ENCODE measurements around the gene PTOV1.

The PTOV1 gene

DNA sequence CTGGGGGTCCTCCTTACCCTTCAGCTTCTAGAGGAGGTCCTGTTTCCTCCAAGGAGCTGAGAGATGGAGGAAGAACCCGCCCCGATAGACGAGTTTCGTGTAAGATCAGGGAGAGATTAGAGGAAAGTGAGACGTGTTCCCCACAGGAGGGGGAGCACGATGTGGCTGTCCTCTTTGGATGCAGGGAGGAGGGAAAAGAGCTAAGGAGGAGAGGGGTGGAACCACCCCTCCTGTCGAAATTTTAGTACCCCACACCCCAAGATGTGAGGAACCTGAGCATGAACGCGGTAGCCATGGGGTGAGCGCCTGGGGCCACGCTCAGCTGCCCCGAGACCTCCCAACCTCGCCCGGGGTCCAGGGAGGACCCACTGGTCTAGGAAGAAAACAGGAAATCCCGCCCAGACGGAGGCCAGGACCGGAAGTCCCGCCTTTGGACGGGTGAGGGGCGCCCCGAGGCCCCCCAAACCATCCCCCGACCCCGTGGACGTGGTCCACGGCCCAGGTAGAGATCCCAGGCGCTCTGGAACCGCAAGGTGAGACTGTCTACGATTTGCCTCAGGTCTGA lies 25.0 kb downstream of the PTOV1 start (continued):
- TF ChIP-seq ZNF48 (tag by site-specific recombination; IDR thresholded peaks at IDR 0.05) (no peak), ZNF792 (tag by site-specific recombination; IDR thresholded peaks at IDR 0.05) (no peak), ZNF707 (tag by site-specific recombination; IDR thresholded peaks at IDR 0.05) (no peak), GLIS2 (tag by site-specific recombination; IDR thresholded peaks at IDR 0.05) (peak; percentile 75), ZFP41 (tag by site-specific recombination; IDR thresholded peaks at IDR 0.05; ENCODE audit: borderline replicate concordance) (no peak), ZNF830 (tag by site-specific recombination; IDR thresholded peaks at IDR 0.05; ENCODE audit: low read depth) (no peak), SCRT1 (tag by site-specific recombination; IDR thresholded peaks at IDR 0.05; ENCODE audit: borderline replicate concordance) (no peak), ZNF202 (tag by site-specific recombination; IDR thresholded peaks at IDR 0.05; ENCODE audit: borderline replicate concordance) (no peak), ZBTB7A (tag by site-specific recombination; IDR thresholded peaks at IDR 0.05; ENCODE audit: low read depth) (peak; percentile 97; the same call in 1 of the 2 replicates), ZNF626 (tag by site-specific recombination; IDR thresholded peaks at IDR 0.05) (no peak), KLF10 (tag by site-specific recombination; IDR thresholded peaks at IDR 0.05) (no peak), WT1 (tag by site-specific recombination; IDR thresholded peaks at IDR 0.05) (no peak), ZNF791 (tag by site-specific recombination; IDR thresholded peaks at IDR 0.05) (no peak), ZNF629 (tag by site-specific recombination; IDR thresholded peaks at IDR 0.05) (no peak), ZBTB21 (tag by site-specific recombination; IDR thresholded peaks at IDR 0.05) (no peak), ZNF350 (tag by site-specific recombination; IDR thresholded peaks at IDR 0.05) (no peak), ZNF24 (tag by site-specific recombination; IDR thresholded peaks at IDR 0.05) (no peak)
- TF ChIP-seq, protein P1, sequence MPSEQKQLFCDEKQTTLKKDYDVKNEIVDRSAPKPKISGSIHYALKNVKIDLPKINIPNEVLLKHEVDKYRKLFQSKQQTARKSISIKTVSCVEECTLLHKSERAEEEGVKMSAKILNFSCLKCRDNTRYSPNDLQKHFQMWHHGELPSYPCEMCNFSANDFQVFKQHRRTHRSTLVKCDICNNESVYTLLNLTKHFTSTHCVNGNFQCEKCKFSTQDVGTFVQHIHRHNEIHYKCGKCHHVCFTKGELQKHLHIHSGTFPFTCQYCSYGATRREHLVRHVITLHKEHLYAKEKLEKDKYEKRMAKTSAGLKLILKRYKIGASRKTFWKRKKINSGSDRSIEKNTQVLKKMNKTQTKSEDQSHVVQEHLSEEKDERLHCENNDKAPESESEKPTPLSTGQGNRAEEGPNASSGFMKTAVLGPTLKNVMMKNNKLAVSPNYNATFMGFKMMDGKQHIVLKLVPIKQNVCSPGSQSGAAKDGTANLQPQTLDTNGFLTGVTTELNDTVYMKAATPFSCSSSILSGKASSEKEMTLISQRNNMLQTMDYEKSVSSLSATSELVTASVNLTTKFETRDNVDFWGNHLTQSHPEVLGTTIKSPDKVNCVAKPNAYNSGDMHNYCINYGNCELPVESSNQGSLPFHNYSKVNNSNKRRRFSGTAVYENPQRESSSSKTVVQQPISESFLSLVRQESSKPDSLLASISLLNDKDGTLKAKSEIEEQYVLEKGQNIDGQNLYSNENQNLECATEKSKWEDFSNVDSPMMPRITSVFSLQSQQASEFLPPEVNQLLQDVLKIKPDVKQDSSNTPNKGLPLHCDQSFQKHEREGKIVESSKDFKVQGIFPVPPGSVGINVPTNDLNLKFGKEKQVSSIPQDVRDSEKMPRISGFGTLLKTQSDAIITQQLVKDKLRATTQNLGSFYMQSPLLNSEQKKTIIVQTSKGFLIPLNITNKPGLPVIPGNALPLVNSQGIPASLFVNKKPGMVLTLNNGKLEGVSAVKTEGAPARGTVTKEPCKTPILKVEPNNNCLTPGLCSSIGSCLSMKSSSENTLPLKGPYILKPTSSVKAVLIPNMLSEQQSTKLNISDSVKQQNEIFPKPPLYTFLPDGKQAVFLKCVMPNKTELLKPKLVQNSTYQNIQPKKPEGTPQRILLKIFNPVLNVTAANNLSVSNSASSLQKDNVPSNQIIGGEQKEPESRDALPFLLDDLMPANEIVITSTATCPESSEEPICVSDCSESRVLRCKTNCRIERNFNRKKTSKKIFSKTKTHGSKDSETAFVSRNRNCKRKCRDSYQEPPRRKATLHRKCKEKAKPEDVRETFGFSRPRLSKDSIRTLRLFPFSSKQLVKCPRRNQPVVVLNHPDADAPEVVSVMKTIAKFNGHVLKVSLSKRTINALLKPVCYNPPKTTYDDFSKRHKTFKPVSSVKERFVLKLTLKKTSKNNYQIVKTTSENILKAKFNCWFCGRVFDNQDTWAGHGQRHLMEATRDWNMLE (tag by site-specific recombination; conservative IDR thresholded peaks at IDR 0.05; ENCODE audit: low read depth): no peak
- TF ChIP-seq, protein P2, sequence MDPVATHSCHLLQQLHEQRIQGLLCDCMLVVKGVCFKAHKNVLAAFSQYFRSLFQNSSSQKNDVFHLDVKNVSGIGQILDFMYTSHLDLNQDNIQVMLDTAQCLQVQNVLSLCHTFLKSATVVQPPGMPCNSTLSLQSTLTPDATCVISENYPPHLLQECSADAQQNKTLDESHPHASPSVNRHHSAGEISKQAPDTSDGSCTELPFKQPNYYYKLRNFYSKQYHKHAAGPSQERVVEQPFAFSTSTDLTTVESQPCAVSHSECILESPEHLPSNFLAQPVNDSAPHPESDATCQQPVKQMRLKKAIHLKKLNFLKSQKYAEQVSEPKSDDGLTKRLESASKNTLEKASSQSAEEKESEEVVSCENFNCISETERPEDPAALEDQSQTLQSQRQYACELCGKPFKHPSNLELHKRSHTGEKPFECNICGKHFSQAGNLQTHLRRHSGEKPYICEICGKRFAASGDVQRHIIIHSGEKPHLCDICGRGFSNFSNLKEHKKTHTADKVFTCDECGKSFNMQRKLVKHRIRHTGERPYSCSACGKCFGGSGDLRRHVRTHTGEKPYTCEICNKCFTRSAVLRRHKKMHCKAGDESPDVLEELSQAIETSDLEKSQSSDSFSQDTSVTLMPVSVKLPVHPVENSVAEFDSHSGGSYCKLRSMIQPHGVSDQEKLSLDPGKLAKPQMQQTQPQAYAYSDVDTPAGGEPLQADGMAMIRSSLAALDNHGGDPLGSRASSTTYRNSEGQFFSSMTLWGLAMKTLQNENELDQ (tag by site-specific recombination; IDR thresholded peaks at IDR 0.05; ENCODE audit: low read depth): no peak
- TF ChIP-seq, protein P3, sequence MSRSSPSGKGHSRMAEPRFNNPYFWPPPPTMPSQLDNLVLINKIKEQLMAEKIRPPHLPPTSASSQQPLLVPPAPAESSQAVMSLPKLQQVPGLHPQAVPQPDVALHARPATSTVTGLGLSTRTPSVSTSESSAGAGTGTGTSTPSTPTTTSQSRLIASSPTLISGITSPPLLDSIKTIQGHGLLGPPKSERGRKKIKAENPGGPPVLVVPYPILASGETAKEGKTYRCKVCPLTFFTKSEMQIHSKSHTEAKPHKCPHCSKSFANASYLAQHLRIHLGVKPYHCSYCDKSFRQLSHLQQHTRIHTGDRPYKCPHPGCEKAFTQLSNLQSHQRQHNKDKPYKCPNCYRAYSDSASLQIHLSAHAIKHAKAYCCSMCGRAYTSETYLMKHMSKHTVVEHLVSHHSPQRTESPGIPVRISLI (tag by site-specific recombination; IDR thresholded peaks at IDR 0.05): no peak
- TF ChIP-seq, protein P4, sequence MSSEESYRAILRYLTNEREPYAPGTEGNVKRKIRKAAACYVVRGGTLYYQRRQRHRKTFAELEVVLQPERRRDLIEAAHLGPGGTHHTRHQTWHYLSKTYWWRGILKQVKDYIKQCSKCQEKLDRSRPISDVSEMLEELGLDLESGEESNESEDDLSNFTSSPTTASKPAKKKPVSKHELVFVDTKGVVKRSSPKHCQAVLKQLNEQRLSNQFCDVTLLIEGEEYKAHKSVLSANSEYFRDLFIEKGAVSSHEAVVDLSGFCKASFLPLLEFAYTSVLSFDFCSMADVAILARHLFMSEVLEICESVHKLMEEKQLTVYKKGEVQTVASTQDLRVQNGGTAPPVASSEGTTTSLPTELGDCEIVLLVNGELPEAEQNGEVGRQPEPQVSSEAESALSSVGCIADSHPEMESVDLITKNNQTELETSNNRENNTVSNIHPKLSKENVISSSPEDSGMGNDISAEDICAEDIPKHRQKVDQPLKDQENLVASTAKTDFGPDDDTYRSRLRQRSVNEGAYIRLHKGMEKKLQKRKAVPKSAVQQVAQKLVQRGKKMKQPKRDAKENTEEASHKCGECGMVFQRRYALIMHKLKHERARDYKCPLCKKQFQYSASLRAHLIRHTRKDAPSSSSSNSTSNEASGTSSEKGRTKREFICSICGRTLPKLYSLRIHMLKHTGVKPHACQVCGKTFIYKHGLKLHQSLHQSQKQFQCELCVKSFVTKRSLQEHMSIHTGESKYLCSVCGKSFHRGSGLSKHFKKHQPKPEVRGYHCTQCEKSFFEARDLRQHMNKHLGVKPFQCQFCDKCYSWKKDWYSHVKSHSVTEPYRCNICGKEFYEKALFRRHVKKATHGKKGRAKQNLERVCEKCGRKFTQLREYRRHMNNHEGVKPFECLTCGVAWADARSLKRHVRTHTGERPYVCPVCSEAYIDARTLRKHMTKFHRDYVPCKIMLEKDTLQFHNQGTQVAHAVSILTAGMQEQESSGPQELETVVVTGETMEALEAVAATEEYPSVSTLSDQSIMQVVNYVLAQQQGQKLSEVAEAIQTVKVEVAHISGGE (tag by site-specific recombination; conservative IDR thresholded peaks at IDR 0.05; ENCODE audit: low read depth): no peak
- TF ChIP-seq, protein P5, sequence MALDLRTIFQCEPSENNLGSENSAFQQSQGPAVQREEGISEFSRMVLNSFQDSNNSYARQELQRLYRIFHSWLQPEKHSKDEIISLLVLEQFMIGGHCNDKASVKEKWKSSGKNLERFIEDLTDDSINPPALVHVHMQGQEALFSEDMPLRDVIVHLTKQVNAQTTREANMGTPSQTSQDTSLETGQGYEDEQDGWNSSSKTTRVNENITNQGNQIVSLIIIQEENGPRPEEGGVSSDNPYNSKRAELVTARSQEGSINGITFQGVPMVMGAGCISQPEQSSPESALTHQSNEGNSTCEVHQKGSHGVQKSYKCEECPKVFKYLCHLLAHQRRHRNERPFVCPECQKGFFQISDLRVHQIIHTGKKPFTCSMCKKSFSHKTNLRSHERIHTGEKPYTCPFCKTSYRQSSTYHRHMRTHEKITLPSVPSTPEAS (tag by site-specific recombination; IDR thresholded peaks at IDR 0.05): no peak
- TF ChIP-seq, protein P6, sequence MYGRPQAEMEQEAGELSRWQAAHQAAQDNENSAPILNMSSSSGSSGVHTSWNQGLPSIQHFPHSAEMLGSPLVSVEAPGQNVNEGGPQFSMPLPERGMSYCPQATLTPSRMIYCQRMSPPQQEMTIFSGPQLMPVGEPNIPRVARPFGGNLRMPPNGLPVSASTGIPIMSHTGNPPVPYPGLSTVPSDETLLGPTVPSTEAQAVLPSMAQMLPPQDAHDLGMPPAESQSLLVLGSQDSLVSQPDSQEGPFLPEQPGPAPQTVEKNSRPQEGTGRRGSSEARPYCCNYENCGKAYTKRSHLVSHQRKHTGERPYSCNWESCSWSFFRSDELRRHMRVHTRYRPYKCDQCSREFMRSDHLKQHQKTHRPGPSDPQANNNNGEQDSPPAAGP (tag by site-specific recombination; IDR thresholded peaks at IDR 0.05): no peak
- TF ChIP-seq, protein P7, sequence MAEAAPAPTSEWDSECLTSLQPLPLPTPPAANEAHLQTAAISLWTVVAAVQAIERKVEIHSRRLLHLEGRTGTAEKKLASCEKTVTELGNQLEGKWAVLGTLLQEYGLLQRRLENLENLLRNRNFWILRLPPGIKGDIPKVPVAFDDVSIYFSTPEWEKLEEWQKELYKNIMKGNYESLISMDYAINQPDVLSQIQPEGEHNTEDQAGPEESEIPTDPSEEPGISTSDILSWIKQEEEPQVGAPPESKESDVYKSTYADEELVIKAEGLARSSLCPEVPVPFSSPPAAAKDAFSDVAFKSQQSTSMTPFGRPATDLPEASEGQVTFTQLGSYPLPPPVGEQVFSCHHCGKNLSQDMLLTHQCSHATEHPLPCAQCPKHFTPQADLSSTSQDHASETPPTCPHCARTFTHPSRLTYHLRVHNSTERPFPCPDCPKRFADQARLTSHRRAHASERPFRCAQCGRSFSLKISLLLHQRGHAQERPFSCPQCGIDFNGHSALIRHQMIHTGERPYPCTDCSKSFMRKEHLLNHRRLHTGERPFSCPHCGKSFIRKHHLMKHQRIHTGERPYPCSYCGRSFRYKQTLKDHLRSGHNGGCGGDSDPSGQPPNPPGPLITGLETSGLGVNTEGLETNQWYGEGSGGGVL (tag by site-specific recombination; IDR thresholded peaks at IDR 0.05): no peak; the same call in 1 of the 2 replicates

Measured in HEK293 (cell line).